Left lung (tissue), 10 donors: Measurements from ENCODE around the gene FAM193B. TPM values are rescaled to one million over a fixed set of nuclear protein-coding genes. Genes with fewer than 3 reads are reported as not detected.
A peak's percentile ranks its signal among the peaks of the same experiment; 100 is the strongest.

Source experiments
- ATAC-seq: fragments of 200-7000 bp; cut with Tn5 transposase; one replicate; pipeline ENCODE4 v1.9.1; 2020; ENCODE audit warnings: moderate library complexity
- DNase-seq, 4 donors: peaks; one replicate each; pipeline ENCODE4 v3.0.0-alpha.2; 2013 to 2020
- H3K27ac ChIP-seq, 2 donors: fragments of 200-600 bp; sonication (generic) in 1 of 2; one replicate each; pipeline versions ENCODE4 v1.5.0 to v1.8.0; 2020 to 2021
- H3K27me3 ChIP-seq, 2 donors: fragments of 200-600 bp; sonication (generic) in 1 of 2; one replicate each; pipeline versions ENCODE4 v1.5.0 to v1.8.0; 2020 to 2021
- H3K36me3 ChIP-seq, 2 donors: fragments of 200-600 bp; sonication (generic) in 1 of 2; one replicate each; pipeline versions ENCODE4 v1.5.0 to v1.8.0; 2020 to 2021
- H3K4me1 ChIP-seq, 2 donors: fragments of 200-600 bp; one replicate each; pipeline ENCODE4 v1.8.0; 2021
- H3K4me3 ChIP-seq, 2 donors: fragments of 200-600 bp; sonication (generic) in 1 of 2; one replicate each; pipeline versions ENCODE4 v1.5.0 to v1.8.0; 2020 to 2021; ENCODE audit warnings: mild to moderate bottlenecking in 1 of 2
- H3K9me3 ChIP-seq, 2 donors: fragments of 200-600 bp; sonication (generic) in 1 of 2; one replicate each; pipeline versions ENCODE4 v1.5.0 to v1.8.0; 2020 to 2021
- CTCF ChIP-seq, 2 donors: fragments of 200-600 bp; sonication (generic) in 1 of 2; IDR thresholded peaks; one replicate each; pipeline versions ENCODE4 v1.5.0 to v1.8.0; 2021; ENCODE audit warnings: antibody characterized with exemption in 2 of 2
- intact Hi-C, 2 donors: fragments of 100-400 bp; cut with DNase I; formaldehyde crosslinking; loops; one replicate each; pipeline versions ENCODE4 v1.11.2 to v1.14.2; 2022
- polyA plus RNA-seq, 6 donors: library from polyadenylated mRNA; unstranded; fragments of 120-200 nt; gene quantifications; one replicate each; pipeline ENCODE4 v1.2.1, GENCODE V29; 2013; ENCODE audit not compliant: insufficient read length in 6 of 6
- total RNA-seq, 2 donors: library from RNA; stranded (reverse); fragmentation: NEBNext Ultra II Directional; extraction: Animal tissue kit (Norgen Biotek cat#: 25700); gene quantifications; one replicate each; pipeline ENCODE4 v1.2.1, GENCODE V29; 2021
- donor health status: DM: no; HTN: yes; CAD: no.
- donor health status: DM: no; HTN: no; CAD: no.

The FAM193B gene
- total and polyA plus RNA-seq, 8 donors = 64.3 to 112 (median 91.9) TPM

GRCh38 chr5:177520916-177521513 lies 33.3 kb downstream of the FAM193B start:
- peaks cover 0 to 68% of the 10 kb centered on the region in 2 donors for H3K36me3 ChIP-seq
- no peak overlapping the region for H3K27ac ChIP-seq
- H3K9me3 ChIP-seq = no peaks in the 10 kb centered on the region
- no peak for ATAC-seq
- no peak overlapping the region for H3K4me3 ChIP-seq
- no peak for TF ChIP-seq CTCF (IDR thresholded peaks at IDR 0.05)
- intact Hi-C loops = no loop called here
- no peak for DNase-seq
- H3K4me1 ChIP-seq = peaks cover 4 to 16% of the 10 kb centered on the region in 2 donors
- H3K27me3 ChIP-seq = no peaks in the 10 kb centered on the region

- Histone ChIP-seq H3K4me3 (no peak overlapping the region), H3K36me3 (peaks cover 0 to 66% of the 10 kb centered on the region in 2 donors), H3K9me3 (no peaks in the 10 kb centered on the region), H3K4me1 (peaks cover 9 to 23% of the 10 kb centered on the region in 2 donors), H3K27me3 (no peaks in the 10 kb centered on the region), H3K27ac (no peak overlapping the region)
- intact Hi-C loops = no loop called here
- ATAC-seq (no peak), DNase-seq (no peak)
- TF ChIP-seq CTCF (IDR thresholded peaks at IDR 0.05) = no peak
These were observed 34.1 kb downstream of the FAM193B start for GRCh38 chr5:177520271-177520670.

- ATAC-seq = no peak
These were observed 34.7 kb downstream of the FAM193B start for GRCh38 chr5:177519463-177520235.

GRCh38 chr5:177516601-177517568 lies 37.5 kb downstream of the FAM193B start, which contains the start of gene DDX41:
TSS of gene DDX41 (minus strand) at chr5:177516961. CDS start at chr5:177516945, 16 bp downstream.
- Histone ChIP-seq H3K4me1 (peaks cover 9 to 34% of the 10 kb centered on the region in 2 donors), H3K4me3 (peak within 1 kb of the TSS; percentile 98), H3K9me3 (no peaks in the 10 kb centered on the region), H3K27ac (peak within 1 kb of the TSS; percentile 76 to 86), H3K27me3 (no peaks in the 10 kb centered on the region), H3K36me3 (peaks cover 0 to 67% of the 10 kb centered on the region in 2 donors)
- ATAC-seq (peak; percentile 92), DNase-seq (peak; percentile 97 to 99 (median 98))
- intact Hi-C loops = no loop called here
- TF ChIP-seq CTCF (IDR thresholded peaks at IDR 0.05) = no peak

More at GRCh38 chr5:177519463-177520235, 34.7 kb downstream of the FAM193B start:
- Histone ChIP-seq H3K9me3 (no peaks in the 10 kb centered on the region), H3K4me1 (peaks cover 9 to 29% of the 10 kb centered on the region in 2 donors), H3K36me3 (peaks cover 0 to 66% of the 10 kb centered on the region in 2 donors), H3K27me3 (no peaks in the 10 kb centered on the region), H3K4me3 (no peak overlapping the region), H3K27ac (no peak overlapping the region)
- no peak for DNase-seq
- TF ChIP-seq CTCF (IDR thresholded peaks at IDR 0.05) = no peak
- intact Hi-C loops = no loop called here
